Gastrocnemius medialis (tissue), 4 donors: ENCODE results near the gene SFSWAP.

ENCODE experiments used
- POLR2A ChIP-seq, 2 donors: fragments of 450-650 bp; IDR thresholded peaks; one replicate each; pipeline ENCODE4 v1.6.1; 2017; ENCODE audit warnings: antibody characterized with exemption in 2 of 2, mild to moderate bottlenecking in 2 of 2, moderate library complexity in 2 of 2
- TF ChIP-seq, protein P1 (sequence below), 5 experiments: fragments of 450-650 bp in 3 of 5; fragments of 200-600 bp in 2 of 5; sonication (generic) in 2 of 5; IDR thresholded peaks in 4 of 5; conservative IDR thresholded peaks in 1 of 5; 1 replicate in 4 of 5; 2 replicates in 1 of 5; pipeline ENCODE4 v1.5.1; 2016 to 2019; ENCODE audit warnings: antibody characterized with exemption in 5 of 5, mild to moderate bottlenecking in 3 of 5, moderate library complexity in 3 of 5

DNA sequence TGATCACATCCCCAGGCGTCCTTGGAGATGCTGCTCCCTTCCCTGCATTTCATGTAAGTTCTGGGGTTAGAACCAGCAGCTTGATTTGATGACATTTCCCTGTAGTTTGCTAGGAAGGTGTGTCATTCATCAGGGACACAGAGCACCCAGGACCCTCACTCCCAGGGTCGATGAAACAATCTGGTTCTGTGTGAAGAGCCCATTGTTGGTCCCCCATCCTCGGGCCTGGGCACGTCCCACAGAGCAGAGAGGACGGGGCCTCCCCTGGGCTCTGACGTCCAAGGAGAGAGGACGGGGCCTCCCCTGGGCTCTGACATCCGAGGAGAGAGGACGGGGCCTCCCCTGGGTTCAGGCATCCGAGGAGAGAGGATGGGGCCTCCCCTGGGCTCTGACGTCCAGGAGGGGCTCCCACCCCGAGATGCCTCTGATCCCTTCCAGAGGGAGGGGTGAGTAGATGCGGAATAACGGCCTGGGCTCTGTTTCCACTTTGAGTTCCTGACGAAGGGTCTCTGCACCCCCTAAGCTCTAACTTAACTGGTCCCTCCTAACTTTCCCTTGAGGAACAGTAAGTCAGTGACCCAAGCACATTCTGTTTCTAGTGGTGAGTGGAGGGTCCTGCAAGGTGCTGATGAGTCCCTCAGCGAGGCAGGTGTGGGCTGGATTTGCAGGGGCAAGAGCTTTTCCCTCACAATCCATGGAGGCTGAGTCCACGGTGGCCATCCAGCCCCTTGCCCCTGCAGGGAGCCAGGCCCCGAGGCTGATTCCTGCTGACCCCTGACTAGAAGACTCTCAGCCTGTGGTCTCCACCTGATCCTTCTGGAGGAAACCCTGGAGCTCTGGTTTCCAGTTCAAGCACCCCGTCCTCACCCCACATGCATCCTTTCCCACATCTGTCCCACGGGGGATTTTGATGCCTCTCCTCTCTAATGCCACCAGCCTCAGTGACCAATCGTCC lies 35.5 kb upstream of the SFSWAP start:
- TF ChIP-seq, protein P1, sequence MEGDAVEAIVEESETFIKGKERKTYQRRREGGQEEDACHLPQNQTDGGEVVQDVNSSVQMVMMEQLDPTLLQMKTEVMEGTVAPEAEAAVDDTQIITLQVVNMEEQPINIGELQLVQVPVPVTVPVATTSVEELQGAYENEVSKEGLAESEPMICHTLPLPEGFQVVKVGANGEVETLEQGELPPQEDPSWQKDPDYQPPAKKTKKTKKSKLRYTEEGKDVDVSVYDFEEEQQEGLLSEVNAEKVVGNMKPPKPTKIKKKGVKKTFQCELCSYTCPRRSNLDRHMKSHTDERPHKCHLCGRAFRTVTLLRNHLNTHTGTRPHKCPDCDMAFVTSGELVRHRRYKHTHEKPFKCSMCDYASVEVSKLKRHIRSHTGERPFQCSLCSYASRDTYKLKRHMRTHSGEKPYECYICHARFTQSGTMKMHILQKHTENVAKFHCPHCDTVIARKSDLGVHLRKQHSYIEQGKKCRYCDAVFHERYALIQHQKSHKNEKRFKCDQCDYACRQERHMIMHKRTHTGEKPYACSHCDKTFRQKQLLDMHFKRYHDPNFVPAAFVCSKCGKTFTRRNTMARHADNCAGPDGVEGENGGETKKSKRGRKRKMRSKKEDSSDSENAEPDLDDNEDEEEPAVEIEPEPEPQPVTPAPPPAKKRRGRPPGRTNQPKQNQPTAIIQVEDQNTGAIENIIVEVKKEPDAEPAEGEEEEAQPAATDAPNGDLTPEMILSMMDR (IDR thresholded peaks at IDR 0.05 in 4 of 5, conservative IDR thresholded peaks at IDR 0.05 in 1 of 5): no peak
- no peak for TF ChIP-seq POLR2A (IDR thresholded peaks at IDR 0.05)
